Stimulated activated CD8-positive, alpha-beta memory T cell treated with anti-CD3 and anti-CD28 coated beads, Interleukin-4, amount 100 ng/mL, for 4 hours (primary cell): ENCODE data around the gene TECTB.
"Not testable (repeated sequence)": the region's sequence is repeated elsewhere in the genome, so short reads cannot be mapped to it uniquely, and the experiment has no call there.

Experiments
- DNase-seq, 2 donors: peaks; one replicate each; pipeline ENCODE4 v3.0.0-alpha.2; 2020; ENCODE audit warnings: low read depth in 2 of 2, low spot score in 1 of 2

TECTB gene

GRCh38 chr10:112283100-112283499, at the start of gene TECTB:
Gene TECTB (plus strand): TSS chr10:112283400. CDS start chr10:112283735, 335 bp downstream.
- DNase-seq, result no peak

- DNase-seq, result no peak
These were observed 48.1 kb upstream of the TECTB start for GRCh38 chr10:112235141-112235540.

GRCh38 chr10:112235920-112236319, 47.3 kb upstream of the TECTB start:
- no peak for DNase-seq

- DNase-seq, result no peak
These were observed 46.7 kb upstream of the TECTB start for GRCh38 chr10:112236486-112236885.

GRCh38 chr10:112239347-112239746, 43.9 kb upstream of the TECTB start:
- DNase-seq, result no peak

- no peak for DNase-seq
These were observed 42.8 kb upstream of the TECTB start for GRCh38 chr10:112240441-112240840.

GRCh38 chr10:112241651-112242341, 41.4 kb upstream of the TECTB start:
- no peak for DNase-seq

- DNase-seq, result no peak
These were observed 40.4 kb upstream of the TECTB start for GRCh38 chr10:112242769-112243168.

- no peak for DNase-seq
These were observed 39.5 kb upstream of the TECTB start for GRCh38 chr10:112243713-112244112.

- no peak for DNase-seq
These were observed 39.0 kb upstream of the TECTB start for GRCh38 chr10:112244197-112244596.

GRCh38 chr10:112247791-112248190, 35.4 kb upstream of the TECTB start:
- DNase-seq, result no peak

- DNase-seq, result no peak
These were observed 34.5 kb upstream of the TECTB start for GRCh38 chr10:112248584-112249295.

GRCh38 chr10:112249722-112250121, 33.5 kb upstream of the TECTB start:
- no peak for DNase-seq

- no peak for DNase-seq
These were observed 32.6 kb upstream of the TECTB start for GRCh38 chr10:112250555-112250954.

- not testable (repeated sequence) for DNase-seq
These were observed 32.0 kb upstream of the TECTB start for GRCh38 chr10:112251238-112251637.

- no peak for DNase-seq
These were observed 24.8 kb upstream of the TECTB start for GRCh38 chr10:112258407-112258806.

- no peak for DNase-seq
These were observed 23.5 kb upstream of the TECTB start for GRCh38 chr10:112259688-112260087.

GRCh38 chr10:112260831-112261230, 22.4 kb upstream of the TECTB start:
- DNase-seq, result no peak

GRCh38 chr10:112261281-112261822, 21.8 kb upstream of the TECTB start:
- DNase-seq, result no peak

GRCh38 chr10:112262546-112262945, 20.7 kb upstream of the TECTB start:
- no peak for DNase-seq

GRCh38 chr10:112265745-112266144, 17.5 kb upstream of the TECTB start:
- no peak for DNase-seq

GRCh38 chr10:112269266-112269665, 13.9 kb upstream of the TECTB start:
- no peak for DNase-seq
